ENCODE measurements around the gene CD6.

GRCh38 chr11:60934790-60935605, 36.5 kb upstream of the CD6 start:
- no peak for TF ChIP-seq CTCF (IDR thresholded peaks at IDR 0.05; ENCODE audit: extremely low read depth in 1 of 2, insufficient read depth in 1 of 2, low read depth in 1 of 2, low read length in 2 of 2)
- TF ChIP-seq POLR2A (IDR thresholded peaks at IDR 0.05; ENCODE audit: low read depth, low read length) = no peak
- TF ChIP-seq EZH2 (IDR thresholded peaks at IDR 0.05; ENCODE audit: borderline replicate concordance, low read depth, low read length, severe bottlenecking) = no peak
- no peak for TF ChIP-seq POLR2AphosphoS5 (IDR thresholded peaks at IDR 0.05; ENCODE audit: insufficient read depth, low read depth, low read length)
- TF ChIP-seq JUN (IDR thresholded peaks at IDR 0.05; ENCODE audit: borderline replicate concordance, insufficient read depth, insufficient read length, low read depth) = no peak
